ENCODE measurements around the gene NPAT.
"Not testable (repeated sequence)": the region's sequence is repeated elsewhere in the genome, so short reads cannot be mapped to it uniquely, and the experiment has no call there.

Gene NPAT

GRCh38 chr11:108197351-108197750 lies 25.1 kb downstream of the NPAT start:
- DNase-seq, result no peak
- no peak for TF ChIP-seq CTCF (IDR thresholded peaks at IDR 0.05)
- Mint-ChIP-seq H3K27me3 (ENCODE audit: low read depth, poor library complexity) (no peaks in the 10 kb centered on the region), H3K36me3 (ENCODE audit: low read depth) (peaks cover 50% of the 10 kb centered on the region), H3K9me3 (no peaks in the 10 kb centered on the region), H3K4me1 (peaks cover 11% of the 10 kb centered on the region), H3K27ac (no peak overlapping the region), H3K4me3 (no peak overlapping the region)

- H3K36me3 Mint-ChIP-seq (ENCODE audit: low read depth), result peaks cover 50% of the 10 kb centered on the region
- H3K27me3 Mint-ChIP-seq (ENCODE audit: low read depth, poor library complexity), result no peaks in the 10 kb centered on the region
- no peak for TF ChIP-seq CTCF (IDR thresholded peaks at IDR 0.05)
- H3K4me3 Mint-ChIP-seq, result no peak overlapping the region
- DNase-seq, result no peak
- no peaks in the 10 kb centered on the region for H3K9me3 Mint-ChIP-seq
- H3K4me1 Mint-ChIP-seq, result peaks cover 11% of the 10 kb centered on the region
- no peak overlapping the region for H3K27ac Mint-ChIP-seq
Observed at GRCh38 chr11:108196901-108197300, 25.5 kb downstream of the NPAT start.

GRCh38 chr11:108193725-108194124 lies 28.7 kb downstream of the NPAT start:
- Mint-ChIP-seq H3K27me3 (ENCODE audit: low read depth, poor library complexity) (no peaks in the 10 kb centered on the region), H3K4me1 (no peaks in the 10 kb centered on the region), H3K9me3 (no peaks in the 10 kb centered on the region), H3K27ac (no peak overlapping the region), H3K4me3 (no peak overlapping the region), H3K36me3 (ENCODE audit: low read depth) (peaks cover 57% of the 10 kb centered on the region)
- TF ChIP-seq CTCF (IDR thresholded peaks at IDR 0.05), result no peak
- DNase-seq, result no peak

- no peak for TF ChIP-seq CTCF (IDR thresholded peaks at IDR 0.05)
- Mint-ChIP-seq H3K27me3 (ENCODE audit: low read depth, poor library complexity) (no peaks in the 10 kb centered on the region), H3K36me3 (ENCODE audit: low read depth) (peaks cover 64% of the 10 kb centered on the region), H3K4me1 (no peaks in the 10 kb centered on the region), H3K9me3 (no peaks in the 10 kb centered on the region), H3K27ac (no peak overlapping the region), H3K4me3 (no peak overlapping the region)
- DNase-seq, result no peak
Observed at GRCh38 chr11:108177570-108177969, 44.9 kb downstream of the NPAT start.

GRCh38 chr11:108170184-108170583 lies 52.3 kb downstream of the NPAT start:
- TF ChIP-seq CTCF (IDR thresholded peaks at IDR 0.05), result no peak

GRCh38 chr11:108167624-108168023 lies 54.8 kb downstream of the NPAT start:
- no peak overlapping the region for H3K27ac Mint-ChIP-seq
- no peak for TF ChIP-seq CTCF (IDR thresholded peaks at IDR 0.05)
- H3K9me3 Mint-ChIP-seq, result no peaks in the 10 kb centered on the region
- H3K27me3 Mint-ChIP-seq (ENCODE audit: low read depth, poor library complexity), result no peaks in the 10 kb centered on the region
- no peaks in the 10 kb centered on the region for H3K4me1 Mint-ChIP-seq
- H3K36me3 Mint-ChIP-seq (ENCODE audit: low read depth), result peaks cover 56% of the 10 kb centered on the region
- no peak overlapping the region for H3K4me3 Mint-ChIP-seq
- DNase-seq, result no peak

More at GRCh38 chr11:108170184-108170583, 52.3 kb downstream of the NPAT start:
- Mint-ChIP-seq H3K9me3 (no peaks in the 10 kb centered on the region), H3K36me3 (ENCODE audit: low read depth) (peaks cover 65% of the 10 kb centered on the region), H3K27me3 (ENCODE audit: low read depth, poor library complexity) (no peaks in the 10 kb centered on the region), H3K4me3 (no peak overlapping the region), H3K27ac (no peak overlapping the region), H3K4me1 (no peaks in the 10 kb centered on the region)
- DNase-seq, result no peak

GRCh38 chr11:108162878-108163277 lies 59.6 kb downstream of the NPAT start:
- peaks cover 40% of the 10 kb centered on the region for H3K36me3 Mint-ChIP-seq (ENCODE audit: low read depth)
- not testable (repeated sequence) for DNase-seq; H3K4me3 Mint-ChIP-seq; H3K27ac Mint-ChIP-seq; H3K4me1 Mint-ChIP-seq; H3K27me3 Mint-ChIP-seq (ENCODE audit: low read depth, poor library complexity); H3K9me3 Mint-ChIP-seq
